ENCODE measurements around the gene NSUN4. TPM values are rescaled to one million over a fixed set of nuclear protein-coding genes. Genes with fewer than 3 reads are reported as not detected.

The NSUN4 gene
- total and polyA plus RNA-seq, 2 donors (not counting 1 experiment from before 2014, with no cell fraction given), result 16.0 to 16.9 TPM

DNA sequence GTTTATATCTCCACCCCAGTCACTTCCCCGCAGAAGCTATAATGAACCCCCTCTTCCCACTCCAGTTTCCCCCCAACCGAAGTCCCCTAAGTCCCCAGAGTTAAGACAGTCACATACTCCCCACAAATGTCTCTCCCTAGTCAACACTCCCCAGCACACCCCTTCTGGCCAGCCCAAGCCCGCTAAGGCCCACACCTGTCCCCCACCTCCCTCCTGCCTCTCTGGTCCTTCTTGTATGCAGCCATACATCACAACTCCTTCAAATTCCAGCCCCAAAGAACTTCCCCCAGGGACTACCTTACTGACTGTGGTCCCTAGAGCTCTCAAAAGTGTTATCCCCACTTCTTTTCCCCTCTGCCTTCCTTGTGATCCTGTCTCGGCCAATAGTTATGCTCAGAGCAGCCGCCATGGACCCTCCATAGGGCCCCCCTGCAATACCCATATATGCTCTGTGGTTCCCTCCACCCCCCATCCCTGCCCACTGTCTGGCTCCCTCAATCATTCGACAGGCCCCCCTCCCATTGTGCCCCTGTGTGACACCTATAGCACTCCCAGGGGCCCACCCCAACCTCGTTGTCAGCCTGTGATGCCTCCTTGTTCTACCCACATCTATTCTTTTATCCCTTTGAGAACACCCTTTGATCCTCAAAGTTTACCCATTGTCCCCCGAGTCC, 2.2 kb downstream of the NSUN4 start:
- no peak overlapping the region for H3K4me2 ChIP-seq (ENCODE audit: extremely low read depth, insufficient read depth, low read length)
- peaks cover 11% of the 10 kb centered on the region for H3K36me3 ChIP-seq (ENCODE audit: control insufficient read depth, insufficient read depth, low read length)
- H4K20me1 ChIP-seq (ENCODE audit: control insufficient read depth, extremely low read depth, insufficient read depth, low read length), result no peaks in the 10 kb centered on the region
- H3K4me1 ChIP-seq (ENCODE audit: control insufficient read depth, extremely low read depth, insufficient read depth, low read length), result peaks cover 6% of the 10 kb centered on the region
- no peak overlapping the region for H3K27ac ChIP-seq (ENCODE audit: insufficient read depth, low read length)
- no peak overlapping the region for H2AFZ ChIP-seq (ENCODE audit: low read length)
- H3K4me3 ChIP-seq (replicated peaks in 1 of 4; ENCODE audit: control extremely low read depth in 1 of 4, insufficient read depth in 1 of 4, low read depth in 3 of 4, low read length in 4 of 4), result no peak overlapping the region
- H3K9me3 ChIP-seq (ENCODE audit: control insufficient read depth, insufficient read depth, low read depth, low read length), result no peaks in the 10 kb centered on the region
- H3K79me2 ChIP-seq (ENCODE audit: control insufficient read depth, insufficient read depth, low read length), result peaks cover 16% of the 10 kb centered on the region
- H3K27me3 ChIP-seq (ENCODE audit: control insufficient read depth, insufficient read depth, low read length), result no peaks in the 10 kb centered on the region
- H3K9ac ChIP-seq (ENCODE audit: insufficient read depth, low read length), result no peak overlapping the region
- TF ChIP-seq EZH2 (IDR thresholded peaks at IDR 0.05; ENCODE audit: low read length, missing control alignments), result no peak
- TF ChIP-seq, protein P1, sequence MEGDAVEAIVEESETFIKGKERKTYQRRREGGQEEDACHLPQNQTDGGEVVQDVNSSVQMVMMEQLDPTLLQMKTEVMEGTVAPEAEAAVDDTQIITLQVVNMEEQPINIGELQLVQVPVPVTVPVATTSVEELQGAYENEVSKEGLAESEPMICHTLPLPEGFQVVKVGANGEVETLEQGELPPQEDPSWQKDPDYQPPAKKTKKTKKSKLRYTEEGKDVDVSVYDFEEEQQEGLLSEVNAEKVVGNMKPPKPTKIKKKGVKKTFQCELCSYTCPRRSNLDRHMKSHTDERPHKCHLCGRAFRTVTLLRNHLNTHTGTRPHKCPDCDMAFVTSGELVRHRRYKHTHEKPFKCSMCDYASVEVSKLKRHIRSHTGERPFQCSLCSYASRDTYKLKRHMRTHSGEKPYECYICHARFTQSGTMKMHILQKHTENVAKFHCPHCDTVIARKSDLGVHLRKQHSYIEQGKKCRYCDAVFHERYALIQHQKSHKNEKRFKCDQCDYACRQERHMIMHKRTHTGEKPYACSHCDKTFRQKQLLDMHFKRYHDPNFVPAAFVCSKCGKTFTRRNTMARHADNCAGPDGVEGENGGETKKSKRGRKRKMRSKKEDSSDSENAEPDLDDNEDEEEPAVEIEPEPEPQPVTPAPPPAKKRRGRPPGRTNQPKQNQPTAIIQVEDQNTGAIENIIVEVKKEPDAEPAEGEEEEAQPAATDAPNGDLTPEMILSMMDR (conservative IDR thresholded peaks at IDR 0.05 in 1 of 2, IDR thresholded peaks at IDR 0.05 in 1 of 2; ENCODE audit: low read depth in 1 of 2, low read length in 2 of 2), result no peak
- no peak for DNase-seq (ENCODE audit: low read depth in 2 of 2)

DNA sequence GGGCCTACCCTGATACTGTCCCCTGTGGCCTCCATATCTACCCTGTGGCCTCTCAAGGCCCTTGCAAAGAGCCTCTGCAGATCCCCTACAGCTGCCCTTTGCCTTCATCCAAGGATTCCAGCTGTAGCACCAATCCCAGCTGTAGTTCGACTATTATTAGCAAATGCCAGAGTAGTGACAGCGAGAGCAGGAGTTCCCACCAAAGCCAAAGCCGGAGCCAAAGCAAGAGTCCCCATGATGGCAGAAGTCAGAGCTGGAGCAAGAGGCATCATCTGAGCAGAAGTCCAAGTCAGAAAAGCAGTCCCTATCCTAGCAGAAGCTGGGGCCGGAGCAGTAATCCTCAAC, 2.7 kb downstream of the NSUN4 start:
- no peak overlapping the region for H3K27ac ChIP-seq (ENCODE audit: insufficient read depth, low read length)
- no peak for DNase-seq (ENCODE audit: low read depth in 2 of 2)
- H3K36me3 ChIP-seq (ENCODE audit: control insufficient read depth, insufficient read depth, low read length), result peaks cover 11% of the 10 kb centered on the region

DNA sequence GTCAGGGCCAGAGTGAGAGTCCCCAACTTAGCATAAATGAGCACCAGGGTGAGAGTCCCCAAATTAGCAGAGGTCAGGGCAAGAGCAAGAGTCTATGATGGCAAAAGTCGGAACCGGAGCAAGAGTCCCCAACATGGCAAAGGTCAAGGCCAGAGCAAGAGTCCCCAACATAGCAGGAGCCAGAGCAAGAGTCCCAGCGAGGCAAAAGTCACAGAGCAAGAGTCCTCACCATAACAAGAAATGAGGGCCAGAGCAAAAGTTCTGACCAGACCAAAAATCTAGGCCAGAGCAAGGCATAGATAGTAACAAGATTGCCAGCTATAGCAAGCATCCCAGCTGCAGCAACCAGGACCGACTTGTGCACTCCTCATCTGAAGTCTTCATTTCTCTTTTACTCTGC, 3.1 kb downstream of the NSUN4 start:
- Histone ChIP-seq H2AFZ (ENCODE audit: low read length) (no peak overlapping the region), H3K27me3 (ENCODE audit: control insufficient read depth, insufficient read depth, low read length) (no peaks in the 10 kb centered on the region), H3K27ac (ENCODE audit: insufficient read depth, low read length) (no peak overlapping the region), H3K4me2 (ENCODE audit: extremely low read depth, insufficient read depth, low read length) (no peak overlapping the region), H4K20me1 (ENCODE audit: control insufficient read depth, extremely low read depth, insufficient read depth, low read length) (no peaks in the 10 kb centered on the region), H3K36me3 (ENCODE audit: control insufficient read depth, insufficient read depth, low read length) (peaks cover 11% of the 10 kb centered on the region), H3K9me3 (ENCODE audit: control insufficient read depth, insufficient read depth, low read depth, low read length) (no peaks in the 10 kb centered on the region), H3K4me1 (ENCODE audit: control insufficient read depth, extremely low read depth, insufficient read depth, low read length) (peaks cover 6% of the 10 kb centered on the region), H3K4me3 (replicated peaks in 1 of 4; ENCODE audit: control extremely low read depth in 1 of 4, insufficient read depth in 1 of 4, low read depth in 3 of 4, low read length in 4 of 4) (no peak overlapping the region), H3K79me2 (ENCODE audit: control insufficient read depth, insufficient read depth, low read length) (peaks cover 16% of the 10 kb centered on the region), H3K9ac (ENCODE audit: insufficient read depth, low read length) (no peak overlapping the region)
- no peak for TF ChIP-seq EZH2 (IDR thresholded peaks at IDR 0.05; ENCODE audit: low read length, missing control alignments)
- TF ChIP-seq, protein P1 (conservative IDR thresholded peaks at IDR 0.05 in 1 of 2, IDR thresholded peaks at IDR 0.05 in 1 of 2; ENCODE audit: low read depth in 1 of 2, low read length in 2 of 2), result no peak
- DNase-seq (ENCODE audit: low read depth in 2 of 2), result no peak

More for the DNA sequence above, 2.7 kb downstream of the NSUN4 start:
- H3K4me2 ChIP-seq (ENCODE audit: extremely low read depth, insufficient read depth, low read length), result no peak overlapping the region
- peaks cover 6% of the 10 kb centered on the region for H3K4me1 ChIP-seq (ENCODE audit: control insufficient read depth, extremely low read depth, insufficient read depth, low read length)
- no peak overlapping the region for H2AFZ ChIP-seq (ENCODE audit: low read length)
- H3K79me2 ChIP-seq (ENCODE audit: control insufficient read depth, insufficient read depth, low read length), result peaks cover 16% of the 10 kb centered on the region
- no peaks in the 10 kb centered on the region for H3K9me3 ChIP-seq (ENCODE audit: control insufficient read depth, insufficient read depth, low read depth, low read length)
- H3K4me3 ChIP-seq (replicated peaks in 1 of 4; ENCODE audit: control extremely low read depth in 1 of 4, insufficient read depth in 1 of 4, low read depth in 3 of 4, low read length in 4 of 4), result no peak overlapping the region
- H4K20me1 ChIP-seq (ENCODE audit: control insufficient read depth, extremely low read depth, insufficient read depth, low read length), result no peaks in the 10 kb centered on the region
- H3K27me3 ChIP-seq (ENCODE audit: control insufficient read depth, insufficient read depth, low read length), result no peaks in the 10 kb centered on the region
- TF ChIP-seq, protein P1 (conservative IDR thresholded peaks at IDR 0.05 in 1 of 2, IDR thresholded peaks at IDR 0.05 in 1 of 2; ENCODE audit: low read depth in 1 of 2, low read length in 2 of 2), result no peak
- no peak for TF ChIP-seq EZH2 (IDR thresholded peaks at IDR 0.05; ENCODE audit: low read length, missing control alignments)
- H3K9ac ChIP-seq (ENCODE audit: insufficient read depth, low read length), result no peak overlapping the region
